Cerebellar nuclear complex (tissue), 1 donor: ENCODE data around the gene SLC29A1.
"Not testable (repeated sequence)": the region's sequence is repeated elsewhere in the genome, so short reads cannot be mapped to it uniquely, and the experiment has no call there.

ENCODE experiments used
- DNase-seq, 2 experiments: peaks; one replicate each; lab custom pipeline; 2025; lab: John Stamatoyannopoulos, UW

SLC29A1 gene

GRCh38 chr6:44223319-44224028 lies at the start of gene SLC29A1:
TSS of gene SLC29A1 (plus strand) at chr6:44223595. CDS start at chr6:44227314, 3,719 bp downstream.
- peak; percentile 30 to 46 for DNase-seq

- DNase-seq: no peak
Measured at GRCh38 chr6:44176130-44176761, 47.1 kb upstream of the SLC29A1 start.

- DNase-seq: no peak
Measured at GRCh38 chr6:44176762-44177509, 46.5 kb upstream of the SLC29A1 start.

GRCh38 chr6:44177691-44178423 lies 45.5 kb upstream of the SLC29A1 start:
- DNase-seq: no peak

- DNase-seq: no peak
Measured at GRCh38 chr6:44178424-44179071, 44.8 kb upstream of the SLC29A1 start.

GRCh38 chr6:44179072-44179536 lies 44.3 kb upstream of the SLC29A1 start:
- no peak for DNase-seq

GRCh38 chr6:44179648-44180047 lies 43.7 kb upstream of the SLC29A1 start:
- DNase-seq: no peak

GRCh38 chr6:44180406-44180805 lies 43.0 kb upstream of the SLC29A1 start:
- DNase-seq: no peak

GRCh38 chr6:44180886-44181285 lies 42.5 kb upstream of the SLC29A1 start:
- DNase-seq: no peak

GRCh38 chr6:44181784-44182183 lies 41.6 kb upstream of the SLC29A1 start:
- not testable (repeated sequence) for DNase-seq

- DNase-seq: no peak
Measured at GRCh38 chr6:44182911-44183390, 40.4 kb upstream of the SLC29A1 start.

GRCh38 chr6:44183783-44184182 lies 39.6 kb upstream of the SLC29A1 start:
- no peak for DNase-seq

GRCh38 chr6:44185356-44185755 lies 38.0 kb upstream of the SLC29A1 start:
- not testable (repeated sequence) for DNase-seq

GRCh38 chr6:44185953-44186634 lies 37.3 kb upstream of the SLC29A1 start:
- DNase-seq: no peak

- DNase-seq: no peak
Measured at GRCh38 chr6:44186635-44187025, 36.8 kb upstream of the SLC29A1 start.

GRCh38 chr6:44188819-44189218 lies 34.6 kb upstream of the SLC29A1 start:
- no peak for DNase-seq

- no peak for DNase-seq
Measured at GRCh38 chr6:44189257-44189656, 34.1 kb upstream of the SLC29A1 start.

- DNase-seq: no peak
Measured at GRCh38 chr6:44190715-44191114, 32.7 kb upstream of the SLC29A1 start.

GRCh38 chr6:44192428-44193041 lies 30.9 kb upstream of the SLC29A1 start:
- no peak for DNase-seq

- no peak for DNase-seq
Measured at GRCh38 chr6:44193307-44193910, 30.0 kb upstream of the SLC29A1 start.
